IPS-NIHi7 (cell line): ENCODE measurements around the gene FRMPD1.

Experiments
- DNase-seq: peaks from one replicate; pipeline ENCODE4 v3.0.0; 2012; ENCODE audit warnings: mixed read lengths; ENCODE audit errors: extremely low spot score

The FRMPD1 gene

GRCh38 chr9:37626708-37627292 lies 24.0 kb upstream of the FRMPD1 start:
- no peak for DNase-seq

GRCh38 chr9:37632479-37632878 lies 18.3 kb upstream of the FRMPD1 start:
- DNase-seq: no peak

GRCh38 chr9:37635808-37636207 lies 14.9 kb upstream of the FRMPD1 start:
- DNase-seq: no peak

GRCh38 chr9:37636511-37637448 lies 14.0 kb upstream of the FRMPD1 start:
- no peak for DNase-seq

GRCh38 chr9:37639109-37639762 lies 11.5 kb upstream of the FRMPD1 start:
- no peak for DNase-seq

GRCh38 chr9:37639841-37640240 lies 10.9 kb upstream of the FRMPD1 start:
- DNase-seq: no peak

- DNase-seq: no peak
Measured at GRCh38 chr9:37640246-37640645, 10.5 kb upstream of the FRMPD1 start.

GRCh38 chr9:37641331-37641730 lies 9.4 kb upstream of the FRMPD1 start:
- DNase-seq: no peak

GRCh38 chr9:37643214-37643613 lies 7.5 kb upstream of the FRMPD1 start:
- no peak for DNase-seq

GRCh38 chr9:37645903-37646506 lies 4.7 kb upstream of the FRMPD1 start:
- no peak for DNase-seq

- DNase-seq: no peak
Measured at GRCh38 chr9:37650299-37650872, 368 bp upstream of the FRMPD1 start.

GRCh38 chr9:37652261-37652660 lies 1.5 kb downstream of the FRMPD1 start:
- no peak for DNase-seq

- DNase-seq: no peak
Measured at GRCh38 chr9:37653385-37653784, 2.6 kb downstream of the FRMPD1 start.

- no peak for DNase-seq
Measured at GRCh38 chr9:37656936-37657335, 6.2 kb downstream of the FRMPD1 start.

GRCh38 chr9:37660691-37661090 lies 9.9 kb downstream of the FRMPD1 start:
- DNase-seq: no peak

GRCh38 chr9:37663926-37664325 lies 13.2 kb downstream of the FRMPD1 start:
- DNase-seq: no peak

- no peak for DNase-seq
Measured at GRCh38 chr9:37667706-37668105, 17.0 kb downstream of the FRMPD1 start.

GRCh38 chr9:37668116-37668601 lies 17.4 kb downstream of the FRMPD1 start:
- peak; percentile 76 for DNase-seq

GRCh38 chr9:37669232-37669631 lies 18.5 kb downstream of the FRMPD1 start:
- peak; percentile 27 for DNase-seq

- DNase-seq: no peak
Measured at GRCh38 chr9:37675661-37676060, 24.9 kb downstream of the FRMPD1 start.

- DNase-seq: no peak
Measured at GRCh38 chr9:37676411-37676830, 25.7 kb downstream of the FRMPD1 start.

GRCh38 chr9:37677435-37677834 lies 26.7 kb downstream of the FRMPD1 start:
- DNase-seq: no peak
